Upper lobe of left lung (tissue), 4 donors: ENCODE measurements around the gene FAM72A.
"Not testable (repeated sequence)": the region's sequence is repeated elsewhere in the genome, so short reads cannot be mapped to it uniquely, and the experiment has no call there.

Experiments used
- CTCF ChIP-seq, 6 experiments: fragments of 450-650 bp in 4 of 6; fragments of 200-600 bp in 2 of 6; sonication (generic) in 2 of 6; IDR thresholded peaks; one replicate each; pipeline ENCODE4 v1.5.1; 2016 to 2019; ENCODE audit warnings: antibody characterized with exemption in 6 of 6
- EP300 ChIP-seq, 4 donors: sonication (generic); formaldehyde crosslinking; IDR thresholded peaks; one replicate each; pipeline ENCODE4 v1.5.1; 2017; ENCODE audit warnings: antibody characterized with exemption in 4 of 4, control low read depth in 2 of 4
- POLR2A ChIP-seq, 4 donors: fragments of 450-650 bp; IDR thresholded peaks; one replicate each; pipeline ENCODE4 v1.5.1; 2016 to 2017; ENCODE audit warnings: antibody characterized with exemption in 4 of 4, mild to moderate bottlenecking in 2 of 4
- POLR2AphosphoS5 ChIP-seq, 2 donors: sonication (generic); formaldehyde crosslinking; IDR thresholded peaks; one replicate each; pipeline ENCODE4 v1.5.1; 2017; ENCODE audit warnings: antibody characterized with exemption in 2 of 2

- not testable (repeated sequence) for TF ChIP-seq CTCF, EP300, POLR2A, POLR2AphosphoS5 (IDR thresholded peaks at IDR 0.05)
Observed at GRCh38 chr1:206224190-206224776, 21.6 kb upstream of the FAM72A start.
